GM12878 (cell line): ENCODE results near the gene VMP1. TPM values are rescaled to one million over a fixed set of nuclear protein-coding genes. Genes with fewer than 3 reads are reported as not detected.

Source experiments
- ATF2 ChIP-seq: IDR thresholded peaks from 2 replicates; pipeline ENCODE4 v1.6.1; 2012; ENCODE audit warnings: low read length, inconsistent platforms
- NFXL1 ChIP-seq: fragments of 450-650 bp; IDR thresholded peaks from 2 replicates; pipeline ENCODE4 v1.6.1; 2017; ENCODE audit warnings: antibody characterized with exemption, mild to moderate bottlenecking, borderline replicate concordance
- NFYA ChIP-seq: IDR thresholded peaks from 2 replicates; pipeline ENCODE4 v1.6.1; 2011; ENCODE audit warnings: low read depth, mild to moderate bottlenecking, low read length, improper control_type of control experiment, borderline replicate concordance
- PML ChIP-seq: IDR thresholded peaks from 2 replicates; pipeline ENCODE4 v1.6.1; 2012; ENCODE audit warnings: low read length, inconsistent platforms
- ZNF622 ChIP-seq: fragments of 450-650 bp; IDR thresholded peaks from 2 replicates; pipeline ENCODE4 v1.6.1; 2017; ENCODE audit warnings: mild to moderate bottlenecking, inconsistent platforms
- ZNF687 ChIP-seq: fragments of 450-650 bp; IDR thresholded peaks from 2 replicates; pipeline ENCODE4 v1.6.1; 2017; ENCODE audit warnings: mild to moderate bottlenecking, moderate library complexity
- polyA plus RNA-seq, 11 experiments: library from polyadenylated mRNA; depleted of rRNA in 4 of 11; unstranded in 6 of 11; stranded (reverse) in 5 of 11; fragments of >200 nt; fragmentation: Nextera tagmentation in 4 of 11; fragmentation: Illumina TruSeq in 1 of 11; extraction: Ambion mirVana in 4 of 11; extraction: Trizol in 1 of 11; gene quantifications; 1 replicate in 1 of 11; 2 replicates in 10 of 11; pipeline versions ENCODE4 v1.2.1 to v1.2.3, GENCODE V29; 2011 to 2016; ENCODE audit warnings: inconsistent platforms in 2 of 11, missing spikeins in 2 of 11, low read depth in 1 of 11
- total RNA-seq, 4 experiments: library from RNA; depleted of rRNA in 3 of 4; stranded (reverse); fragments of >200 nt in 3 of 4; fragmentation: Illumina TruSeq in 1 of 4; extraction: Trizol in 1 of 4; gene quantifications; 2 replicates each; pipeline versions ENCODE4 v1.2.1 to v1.2.3, GENCODE V29; 2013 to 2021
- TF ChIP-seq, protein P1 (sequence below): IDR thresholded peaks from 2 replicates; pipeline ENCODE4 v1.6.1; 2012; ENCODE audit warnings: low read depth, low read length, improper control_type of control experiment

VMP1 gene
- total and polyA plus RNA-seq, 10 of the 15 experiments (the other 5 are each of a cell fraction or from before 2014, with no cell fraction given), result 88.4 to 199 (median 132) TPM

GRCh38 chr17:59830007-59830630 lies 122.7 kb downstream of the VMP1 start (continued):
- peak; percentile 15; the same call in 1 of the 2 replicates for TF ChIP-seq ZNF687
- TF ChIP-seq ZNF622, result no peak
- TF ChIP-seq NFYA, result no peak
- TF ChIP-seq ATF2, result no peak
- TF ChIP-seq PML, result 0 out of 2 replicates have a peak, but pooled peaks have one; percentile 5
- TF ChIP-seq, protein P1, sequence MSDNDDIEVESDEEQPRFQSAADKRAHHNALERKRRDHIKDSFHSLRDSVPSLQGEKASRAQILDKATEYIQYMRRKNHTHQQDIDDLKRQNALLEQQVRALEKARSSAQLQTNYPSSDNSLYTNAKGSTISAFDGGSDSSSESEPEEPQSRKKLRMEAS, result no peak
- peak; percentile 19; the same call in 1 of the 2 replicates for TF ChIP-seq NFXL1
- TF ChIP-seq, all 136 proteins: peak for 4
